B cell (primary cell): ENCODE measurements around the gene TIAL1.

ENCODE experiments used
- CTCF ChIP-seq: fragments of 200-600 bp; IDR thresholded peaks from one replicate; pipeline ENCODE4 v1.8.0; 2022; ENCODE audit warnings: antibody characterized with exemption, mild to moderate bottlenecking
- EZH2 ChIP-seq: IDR thresholded peaks from 2 replicates; pipeline ENCODE4 v1.6.1; 2012; ENCODE audit warnings: borderline replicate concordance, low read depth, mild to moderate bottlenecking, moderate library complexity, low read length; ENCODE audit not compliant: insufficient read depth, poor library complexity, severe bottlenecking

- TF ChIP-seq CTCF: no peak
- TF ChIP-seq EZH2: no peak
Observed at GRCh38 chr10:119609516-119609915, 12.8 kb upstream of the TIAL1 start.
